ENCODE data around the gene PHAF1.

GRCh38 chr16:67088551-67088950 is 21.2 kb upstream of the PHAF1 start:
- TF ChIP-seq CTCF (conservative IDR thresholded peaks at IDR 0.05 in 1 of 2, IDR thresholded peaks at IDR 0.05 in 1 of 2; ENCODE audit: extremely low read depth in 1 of 2, insufficient read depth in 1 of 2, low read depth in 1 of 2, low read length in 2 of 2) (no peak), EZH2 (IDR thresholded peaks at IDR 0.05; ENCODE audit: borderline replicate concordance, low read length) (no peak)
